ENCODE data around the gene IKBIP.
"Not testable (repeated sequence)": the region's sequence is repeated elsewhere in the genome, so short reads cannot be mapped to it uniquely, and the experiment has no call there.

Gene IKBIP

DNA sequence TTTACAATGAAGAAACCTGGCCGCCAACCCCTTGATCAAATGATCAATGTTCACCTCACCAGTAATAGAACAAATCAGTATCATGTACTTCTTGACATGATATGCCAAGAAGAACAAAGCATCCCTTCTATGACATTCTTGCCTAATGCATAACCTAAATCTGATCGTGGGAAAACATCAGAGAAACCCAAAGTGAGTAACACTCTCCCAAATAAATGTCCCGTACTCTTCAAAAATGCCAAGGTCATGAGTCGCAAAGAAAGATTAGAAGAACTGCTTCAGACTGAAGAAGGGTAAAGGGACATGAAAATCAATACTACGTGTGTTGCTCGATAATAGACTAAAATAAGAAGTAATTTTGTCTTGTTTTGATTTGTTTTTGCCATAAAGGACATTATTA lies 62.5 kb downstream of the IKBIP start:
- Histone ChIP-seq H3K4me1 (ENCODE audit: control insufficient read depth, insufficient read depth, low read length) (no peaks in the 10 kb centered on the region), H3K36me3 (ENCODE audit: control insufficient read depth, insufficient read depth, low read length) (no peaks in the 10 kb centered on the region), H3K27ac (ENCODE audit: low read depth, low read length) (no peak overlapping the region), H3K27me3 (ENCODE audit: control insufficient read depth, insufficient read depth, low read length) (no peaks in the 10 kb centered on the region), H3K4me3 (ENCODE audit: low read length) (no peak overlapping the region), H3K9ac (ENCODE audit: low read length) (no peak overlapping the region)

DNA sequence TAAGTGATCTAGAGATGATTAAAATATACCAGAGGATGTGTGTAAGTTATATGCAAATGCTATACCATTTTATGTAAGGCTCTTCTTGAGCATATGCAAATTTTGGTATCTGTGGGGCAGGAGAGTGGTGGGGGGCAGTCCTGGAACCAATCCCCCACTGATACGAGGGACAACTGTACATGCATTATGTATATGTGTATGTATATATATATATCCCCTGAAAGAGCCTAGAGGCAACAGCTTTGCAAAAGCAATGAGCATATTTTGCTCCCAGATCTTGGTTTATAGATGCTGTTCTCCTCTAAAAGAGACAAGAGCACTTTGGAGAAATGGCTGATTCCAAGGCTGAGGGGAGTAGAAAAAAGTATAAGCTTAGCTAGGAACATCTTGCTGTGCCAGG lies 63.5 kb downstream of the IKBIP start:
- no peak overlapping the region for H3K4me3 ChIP-seq (ENCODE audit: low read length)
- no peak overlapping the region for H3K9ac ChIP-seq (ENCODE audit: low read length)
- no peaks in the 10 kb centered on the region for H3K27me3 ChIP-seq (ENCODE audit: control insufficient read depth, insufficient read depth, low read length)
- no peaks in the 10 kb centered on the region for H3K36me3 ChIP-seq (ENCODE audit: control insufficient read depth, insufficient read depth, low read length)
- H3K27ac ChIP-seq (ENCODE audit: low read depth, low read length): no peak overlapping the region
- H3K4me1 ChIP-seq (ENCODE audit: control insufficient read depth, insufficient read depth, low read length): no peaks in the 10 kb centered on the region

DNA sequence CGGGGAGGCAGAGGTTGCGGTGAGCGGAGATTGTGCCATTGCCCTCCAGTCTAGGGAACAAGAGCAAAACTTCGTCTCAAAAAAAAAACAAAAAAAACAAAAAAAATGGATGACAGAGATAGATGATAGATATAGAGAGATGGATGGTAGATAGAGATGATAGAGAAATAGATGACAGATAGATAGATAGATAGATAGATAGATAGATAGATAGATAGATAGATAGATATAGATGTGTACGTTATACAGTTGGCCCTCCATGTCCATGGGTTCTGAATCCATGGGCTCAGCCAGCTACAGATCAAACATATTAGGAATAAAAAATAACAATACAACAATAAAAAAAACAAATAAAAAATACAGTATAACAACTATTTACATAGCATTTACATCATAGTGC lies 63.9 kb downstream of the IKBIP start:
- no peak overlapping the region for H3K27ac ChIP-seq (ENCODE audit: low read depth, low read length)

DNA sequence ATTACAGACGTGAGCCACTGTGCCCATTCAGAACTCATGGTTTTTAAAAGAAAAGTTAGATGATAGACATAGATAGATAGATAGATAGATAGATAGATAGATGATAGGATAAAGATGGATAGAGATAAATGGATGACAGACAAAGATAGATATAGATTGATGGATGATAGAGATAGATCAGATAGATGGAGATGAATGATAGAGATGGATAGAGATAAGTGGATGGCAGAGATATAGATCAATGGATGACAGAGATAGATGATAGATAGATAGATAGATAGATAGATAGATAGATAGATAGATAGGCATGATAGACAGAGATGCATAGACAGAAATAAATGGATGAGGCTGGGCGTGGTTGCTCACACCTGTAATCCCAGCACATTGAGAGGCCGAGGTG lies 64.8 kb downstream of the IKBIP start:
- Histone ChIP-seq H3K4me1 (ENCODE audit: control insufficient read depth, insufficient read depth, low read length) (no peaks in the 10 kb centered on the region), H3K27ac (ENCODE audit: low read depth, low read length) (no peak overlapping the region), H3K36me3 (ENCODE audit: control insufficient read depth, insufficient read depth, low read length) (no peaks in the 10 kb centered on the region), H3K27me3 (ENCODE audit: control insufficient read depth, insufficient read depth, low read length) (no peaks in the 10 kb centered on the region), H3K9ac (ENCODE audit: low read length) (no peak overlapping the region), H3K4me3 (ENCODE audit: low read length) (no peak overlapping the region)

More for the DNA sequence above, 63.9 kb downstream of the IKBIP start:
- Histone ChIP-seq H3K27me3 (ENCODE audit: control insufficient read depth, insufficient read depth, low read length) (no peaks in the 10 kb centered on the region), H3K4me1 (ENCODE audit: control insufficient read depth, insufficient read depth, low read length) (no peaks in the 10 kb centered on the region), H3K9ac (ENCODE audit: low read length) (no peak overlapping the region), H3K4me3 (ENCODE audit: low read length) (no peak overlapping the region), H3K36me3 (ENCODE audit: control insufficient read depth, insufficient read depth, low read length) (no peaks in the 10 kb centered on the region)

DNA sequence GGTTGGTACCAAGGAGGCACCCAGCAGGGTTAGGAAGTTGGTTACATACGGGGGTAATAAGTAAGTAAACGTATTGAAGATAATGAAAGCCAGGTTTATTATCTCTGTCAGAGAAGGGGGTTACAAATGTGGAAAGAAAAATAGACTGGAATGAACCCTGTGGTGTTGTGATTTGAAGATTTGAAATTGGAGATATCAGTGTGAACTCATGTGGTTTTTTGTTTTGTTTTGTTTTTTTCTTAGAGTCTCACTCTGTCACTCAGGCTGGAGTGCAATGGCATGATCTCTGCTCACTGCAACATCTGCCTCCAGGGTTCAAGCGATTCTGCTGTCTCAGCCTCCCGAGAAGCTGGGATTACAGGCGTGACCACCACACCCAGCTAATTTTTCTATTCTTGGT lies 65.2 kb downstream of the IKBIP start:
- no peaks in the 10 kb centered on the region for H3K27me3 ChIP-seq (ENCODE audit: control insufficient read depth, insufficient read depth, low read length)
- H3K4me3 ChIP-seq (ENCODE audit: low read length): no peak overlapping the region
- H3K4me1 ChIP-seq (ENCODE audit: control insufficient read depth, insufficient read depth, low read length): no peaks in the 10 kb centered on the region
- no peaks in the 10 kb centered on the region for H3K36me3 ChIP-seq (ENCODE audit: control insufficient read depth, insufficient read depth, low read length)
- no peak overlapping the region for H3K27ac ChIP-seq (ENCODE audit: low read depth, low read length)
- no peak overlapping the region for H3K9ac ChIP-seq (ENCODE audit: low read length)

DNA sequence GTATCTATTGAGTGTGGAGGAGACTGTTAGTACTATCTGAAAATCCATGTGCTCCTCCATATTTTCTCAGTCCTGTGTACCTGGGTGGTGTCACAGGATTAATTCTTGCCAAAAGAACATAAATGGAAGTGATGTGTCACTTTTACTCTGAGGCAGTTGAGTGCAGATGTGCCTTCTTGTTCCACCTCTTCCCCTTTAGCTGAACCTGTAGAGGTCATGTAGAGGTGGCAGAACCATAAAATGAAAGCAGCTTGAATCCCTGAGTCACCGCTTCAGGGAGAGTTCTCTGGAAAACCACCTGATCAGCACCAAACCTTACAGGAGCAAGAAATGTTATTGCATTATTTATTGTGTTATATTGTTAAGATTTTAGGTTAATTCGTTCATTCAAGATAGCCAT lies 65.8 kb downstream of the IKBIP start:
- Histone ChIP-seq H3K27me3 (ENCODE audit: control insufficient read depth, insufficient read depth, low read length) (no peaks in the 10 kb centered on the region), H3K4me1 (ENCODE audit: control insufficient read depth, insufficient read depth, low read length) (no peaks in the 10 kb centered on the region), H3K36me3 (ENCODE audit: control insufficient read depth, insufficient read depth, low read length) (no peaks in the 10 kb centered on the region), H3K4me3 (ENCODE audit: low read length) (no peak overlapping the region), H3K9ac (ENCODE audit: low read length) (no peak overlapping the region), H3K27ac (ENCODE audit: low read depth, low read length) (no peak overlapping the region)

DNA sequence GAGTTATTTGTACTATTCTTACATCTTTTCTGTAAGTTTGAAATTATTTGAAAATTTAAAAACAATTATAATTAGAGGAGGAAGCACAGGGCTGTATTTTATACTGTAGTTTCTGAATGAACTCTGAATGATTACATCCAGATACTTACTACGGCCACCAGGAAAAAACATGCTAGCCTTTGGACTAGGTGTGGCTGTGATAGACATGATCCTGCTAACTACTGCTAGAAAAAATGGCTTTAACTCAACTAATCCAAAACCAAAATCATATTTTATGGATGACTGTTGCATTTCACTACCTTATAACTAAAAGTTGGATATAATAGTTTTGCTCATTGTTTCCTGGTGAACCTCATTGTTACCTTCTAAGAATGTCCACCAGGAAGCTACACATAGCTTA lies 66.2 kb downstream of the IKBIP start:
- Histone ChIP-seq H3K36me3 (ENCODE audit: control insufficient read depth, insufficient read depth, low read length) (no peaks in the 10 kb centered on the region), H3K4me1 (ENCODE audit: control insufficient read depth, insufficient read depth, low read length) (no peaks in the 10 kb centered on the region), H3K27me3 (ENCODE audit: control insufficient read depth, insufficient read depth, low read length) (no peaks in the 10 kb centered on the region), H3K4me3 (ENCODE audit: low read length) (no peak overlapping the region), H3K9ac (ENCODE audit: low read length) (no peak overlapping the region), H3K27ac (ENCODE audit: low read depth, low read length) (no peak overlapping the region)

DNA sequence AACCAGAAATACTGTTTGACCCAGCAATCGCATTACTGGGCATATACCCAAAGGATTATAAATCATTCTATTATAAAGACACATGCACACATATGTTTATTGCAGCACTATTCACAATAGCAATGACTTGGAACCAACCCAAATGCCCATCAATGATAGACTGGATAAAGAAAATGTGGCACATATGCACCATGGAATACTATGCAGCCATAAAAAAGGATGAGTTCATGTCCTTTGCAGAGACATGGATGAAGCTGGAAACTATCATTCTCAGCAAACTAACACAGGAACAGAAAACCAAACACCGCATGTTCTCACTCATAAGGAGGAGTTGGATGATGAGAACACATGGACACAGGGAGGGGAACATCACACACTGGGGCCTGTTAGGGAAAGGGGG lies 67.8 kb downstream of the IKBIP start:
- not testable (repeated sequence) for H3K36me3 ChIP-seq (ENCODE audit: control insufficient read depth, insufficient read depth, low read length); H3K9ac ChIP-seq (ENCODE audit: low read length); H3K4me1 ChIP-seq (ENCODE audit: control insufficient read depth, insufficient read depth, low read length); H3K27me3 ChIP-seq (ENCODE audit: control insufficient read depth, insufficient read depth, low read length); H3K4me3 ChIP-seq (ENCODE audit: low read length); H3K27ac ChIP-seq (ENCODE audit: low read depth, low read length)

DNA sequence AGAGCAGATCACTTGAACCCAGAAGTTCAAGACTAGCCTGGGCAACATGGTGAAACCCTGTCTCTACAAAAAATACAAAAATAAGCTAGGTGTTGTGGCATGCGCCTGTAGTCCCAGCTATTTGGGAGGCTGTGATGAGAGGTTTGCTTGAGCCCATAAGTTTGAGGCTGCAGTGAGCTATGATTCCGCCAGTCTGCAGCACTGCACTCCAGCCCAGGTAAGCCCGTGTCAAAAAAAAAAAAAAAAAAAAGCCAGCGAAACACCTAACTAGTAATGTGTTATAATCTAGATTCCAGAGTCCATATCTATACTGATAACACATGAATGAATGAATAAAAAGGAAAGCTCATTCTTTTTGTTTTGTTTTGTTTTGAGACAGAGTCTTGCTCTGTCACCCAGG lies 69.6 kb downstream of the IKBIP start:
- Histone ChIP-seq H3K36me3 (ENCODE audit: control insufficient read depth, insufficient read depth, low read length) (no peaks in the 10 kb centered on the region), H3K27ac (ENCODE audit: low read depth, low read length) (no peak overlapping the region), H3K4me3 (ENCODE audit: low read length) (no peak overlapping the region), H3K9ac (ENCODE audit: low read length) (no peak overlapping the region), H3K27me3 (ENCODE audit: control insufficient read depth, insufficient read depth, low read length) (no peaks in the 10 kb centered on the region), H3K4me1 (ENCODE audit: control insufficient read depth, insufficient read depth, low read length) (no peaks in the 10 kb centered on the region)

All from rectal smooth muscle tissue (tissue), 1 donor.